DMS114 treated with DMSO at 0.1 percent for 48 hours (cell line): Measurements from ENCODE around the gene GREB1L.

ENCODE experiments used
- DNase-seq: peaks from one replicate; lab custom pipeline; 2025; ENCODE audit not compliant: unreplicated experiment; lab: John Stamatoyannopoulos, UW

The GREB1L gene

GRCh38 chr18:21479721-21480120 lies 237.7 kb downstream of the GREB1L start:
- no peak for DNase-seq

- DNase-seq: no peak
Observed at GRCh38 chr18:21481739-21482138, 239.7 kb downstream of the GREB1L start.

GRCh38 chr18:21483051-21483450 lies 241.0 kb downstream of the GREB1L start:
- no peak for DNase-seq

GRCh38 chr18:21484851-21485636 lies 243.0 kb downstream of the GREB1L start:
- no peak for DNase-seq

GRCh38 chr18:21486905-21487437 lies 244.9 kb downstream of the GREB1L start:
- DNase-seq: no peak

- DNase-seq: peak; percentile 11
Observed at GRCh38 chr18:21489119-21489750, 247.2 kb downstream of the GREB1L start.

GRCh38 chr18:21489919-21490495 lies 248.0 kb downstream of the GREB1L start:
- DNase-seq: no peak

- DNase-seq: no peak
Observed at GRCh38 chr18:21490748-21491147, 248.7 kb downstream of the GREB1L start.

- no peak for DNase-seq
Observed at GRCh38 chr18:21496277-21496835, 254.3 kb downstream of the GREB1L start.

- no peak for DNase-seq
Observed at GRCh38 chr18:21499997-21500396, 258.0 kb downstream of the GREB1L start.

- DNase-seq: no peak
Observed at GRCh38 chr18:21502661-21503060, 260.6 kb downstream of the GREB1L start.

GRCh38 chr18:21507913-21508701 lies 266.1 kb downstream of the GREB1L start:
- DNase-seq: no peak

- no peak for DNase-seq
Observed at GRCh38 chr18:21509062-21509461, 267.0 kb downstream of the GREB1L start.

- no peak for DNase-seq
Observed at GRCh38 chr18:21513292-21513691, 271.3 kb downstream of the GREB1L start.

- DNase-seq: no peak
Observed at GRCh38 chr18:21513741-21514140, 271.7 kb downstream of the GREB1L start.

- no peak for DNase-seq
Observed at GRCh38 chr18:21522530-21522929, 280.5 kb downstream of the GREB1L start.

GRCh38 chr18:21525916-21526315 lies 283.9 kb downstream of the GREB1L start:
- DNase-seq: no peak

- no peak for DNase-seq
Observed at GRCh38 chr18:21526463-21526862, 284.4 kb downstream of the GREB1L start.

GRCh38 chr18:21534327-21534726 lies 292.3 kb downstream of the GREB1L start:
- no peak for DNase-seq

- DNase-seq: no peak
Observed at GRCh38 chr18:21538230-21538629, 296.2 kb downstream of the GREB1L start.

GRCh38 chr18:21546423-21546822 lies 304.4 kb downstream of the GREB1L start:
- DNase-seq: no peak
